HUES6 (cell line): ENCODE data around the gene ZFP36L2.
"Not testable (repeated sequence)": the region's sequence is repeated elsewhere in the genome, so short reads cannot be mapped to it uniquely, and the experiment has no call there.

ENCODE experiments used
- H3K27ac ChIP-seq: 2 replicates; pipeline ENCODE4 v1.7.0; 2013; ENCODE audit warnings: low read depth, mild to moderate bottlenecking, low read length, inconsistent platforms
- H3K27me3 ChIP-seq: 2 replicates; pipeline ENCODE4 v1.6.1; 2013; ENCODE audit warnings: low read length; ENCODE audit not compliant: control insufficient read depth, insufficient read depth
- H3K36me3 ChIP-seq: 2 replicates; pipeline ENCODE4 v1.6.1; 2013; ENCODE audit warnings: low read length; ENCODE audit not compliant: control insufficient read depth, insufficient read depth
- H3K4me1 ChIP-seq: 2 replicates; pipeline ENCODE4 v1.6.1; 2013; ENCODE audit warnings: low read length; ENCODE audit not compliant: control insufficient read depth, insufficient read depth
- H3K4me3 ChIP-seq: 2 replicates; pipeline ENCODE4 v1.5.1; 2013; ENCODE audit warnings: low read depth, low read length
- H3K9ac ChIP-seq: one replicate; pipeline ENCODE4 v1.6.1; 2013; ENCODE audit warnings: mild to moderate bottlenecking, low read length
- H3K9me3 ChIP-seq: 2 replicates; pipeline ENCODE4 v1.6.1; 2013; ENCODE audit warnings: low read depth, low read length; ENCODE audit not compliant: control insufficient read depth, insufficient read depth

Gene ZFP36L2

DNA sequence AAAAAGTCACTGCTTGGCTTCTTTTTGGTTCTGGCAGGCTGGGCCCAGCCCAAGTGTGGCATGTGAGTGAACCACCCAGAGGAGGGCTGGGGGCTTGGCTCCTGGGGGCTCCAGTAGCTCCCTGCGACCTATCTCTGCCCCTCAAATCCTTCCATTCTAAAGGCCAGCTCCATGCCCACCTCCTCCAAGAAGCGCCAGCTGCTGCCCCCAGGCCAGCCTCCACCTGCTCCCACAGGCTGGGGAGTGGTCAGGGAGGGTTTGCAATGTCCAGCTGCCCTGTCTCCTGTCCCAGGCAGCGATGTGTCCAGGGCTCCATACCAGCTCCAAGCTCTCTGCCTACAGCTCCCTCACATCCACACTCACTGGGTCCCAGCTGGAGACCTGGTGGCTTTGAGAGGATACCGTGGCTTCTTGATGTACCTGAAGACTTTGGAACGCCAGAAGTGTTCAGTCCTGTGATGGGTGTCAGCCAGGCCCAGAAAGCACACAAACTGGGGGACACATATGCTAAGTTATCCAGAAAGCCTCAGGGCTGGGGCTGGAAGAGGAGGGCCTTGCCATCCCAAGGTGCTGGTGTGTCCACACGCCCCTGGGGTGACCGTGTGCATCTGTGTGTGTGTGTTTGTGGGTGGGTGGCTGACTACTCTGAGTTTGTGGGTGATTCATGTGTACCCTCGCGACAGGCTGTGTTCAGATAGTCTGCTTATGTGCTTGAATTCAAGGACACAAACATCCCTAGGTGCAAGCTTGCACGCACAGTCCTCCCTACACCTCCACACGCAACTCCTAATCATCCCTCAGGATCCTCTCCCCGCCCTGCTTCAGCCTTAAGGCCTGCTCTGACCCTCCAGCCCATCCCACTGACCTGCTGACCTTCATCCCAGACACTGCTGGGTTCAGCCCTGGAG, 33.4 kb downstream of the ZFP36L2 start:
- H3K27ac ChIP-seq: no peak overlapping the region
- peaks cover 22% of the 10 kb centered on the region for H3K4me1 ChIP-seq
- H3K9ac ChIP-seq: no peak overlapping the region
- no peaks in the 10 kb centered on the region for H3K9me3 ChIP-seq
- H3K27me3 ChIP-seq: no peaks in the 10 kb centered on the region
- H3K36me3 ChIP-seq: no peaks in the 10 kb centered on the region
- no peak overlapping the region for H3K4me3 ChIP-seq

GRCh38 chr2:43191947-43192516, 34.4 kb downstream of the ZFP36L2 start:
- H3K9ac ChIP-seq: no peak overlapping the region
- H3K36me3 ChIP-seq: no peaks in the 10 kb centered on the region
- no peaks in the 10 kb centered on the region for H3K27me3 ChIP-seq
- no peak overlapping the region for H3K4me3 ChIP-seq
- H3K4me1 ChIP-seq: peaks cover 26% of the 10 kb centered on the region
- H3K9me3 ChIP-seq: no peaks in the 10 kb centered on the region
- no peak overlapping the region for H3K27ac ChIP-seq

- peaks cover 39% of the 10 kb centered on the region for H3K4me1 ChIP-seq
- H3K9me3 ChIP-seq: no peaks in the 10 kb centered on the region
- H3K27ac ChIP-seq: no peak overlapping the region
- no peaks in the 10 kb centered on the region for H3K27me3 ChIP-seq
- H3K4me3 ChIP-seq: no peak overlapping the region
- H3K36me3 ChIP-seq: no peaks in the 10 kb centered on the region
- H3K9ac ChIP-seq: no peak overlapping the region
These were observed 35.9 kb downstream of the ZFP36L2 start for GRCh38 chr2:43190311-43191052.

GRCh38 chr2:43189861-43190260, 36.5 kb downstream of the ZFP36L2 start:
- H3K9ac ChIP-seq, H3K27ac ChIP-seq, H3K36me3 ChIP-seq, H3K27me3 ChIP-seq, H3K9me3 ChIP-seq, H3K4me3 ChIP-seq: not testable (repeated sequence)
- peaks cover 43% of the 10 kb centered on the region for H3K4me1 ChIP-seq

GRCh38 chr2:43188561-43189386, 37.6 kb downstream of the ZFP36L2 start:
- no peaks in the 10 kb centered on the region for H3K9me3 ChIP-seq
- H3K36me3 ChIP-seq: no peaks in the 10 kb centered on the region
- no peaks in the 10 kb centered on the region for H3K27me3 ChIP-seq
- H3K4me1 ChIP-seq: peaks cover 47% of the 10 kb centered on the region
- no peak overlapping the region for H3K9ac ChIP-seq
- no peak overlapping the region for H3K4me3 ChIP-seq
- no peak overlapping the region for H3K27ac ChIP-seq

DNA sequence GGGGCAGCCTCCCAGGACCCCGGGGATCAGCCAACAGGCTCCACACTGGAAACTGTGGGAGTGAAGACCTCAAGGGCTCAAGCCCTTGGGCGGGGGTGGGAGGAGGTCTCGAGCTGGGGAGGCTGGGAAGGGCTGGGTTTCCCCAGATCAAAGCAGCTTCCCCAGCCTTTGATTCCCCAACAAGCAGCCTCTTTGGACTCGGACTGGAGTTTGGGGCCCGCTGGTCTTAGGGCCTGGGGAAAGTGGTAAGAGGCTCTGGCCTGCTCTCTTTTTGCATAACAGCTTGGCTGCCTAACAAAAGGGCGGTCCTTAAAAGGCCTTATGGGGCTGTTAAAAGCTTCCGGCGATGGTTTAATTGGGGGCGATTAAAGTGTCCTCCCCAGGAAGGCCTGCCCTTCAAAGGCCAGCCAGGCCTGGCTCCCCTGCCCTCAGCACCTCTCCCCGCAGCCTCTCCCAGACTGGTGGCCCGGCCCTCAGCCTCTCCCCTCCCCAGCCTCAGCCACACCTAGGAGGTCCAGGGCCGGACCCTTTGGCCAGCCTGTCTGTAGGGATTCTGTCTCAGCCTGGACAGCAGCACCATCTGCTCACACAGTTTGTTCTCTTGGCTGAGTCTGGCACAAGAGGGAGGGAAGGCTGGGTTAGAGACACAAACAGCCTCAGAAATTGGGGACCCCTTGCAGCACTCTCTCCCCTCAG, 39.6 kb downstream of the ZFP36L2 start:
- Histone ChIP-seq H3K27ac (peak overlapping the region; percentile 74), H3K9ac (peak overlapping the region; percentile 49)

DNA sequence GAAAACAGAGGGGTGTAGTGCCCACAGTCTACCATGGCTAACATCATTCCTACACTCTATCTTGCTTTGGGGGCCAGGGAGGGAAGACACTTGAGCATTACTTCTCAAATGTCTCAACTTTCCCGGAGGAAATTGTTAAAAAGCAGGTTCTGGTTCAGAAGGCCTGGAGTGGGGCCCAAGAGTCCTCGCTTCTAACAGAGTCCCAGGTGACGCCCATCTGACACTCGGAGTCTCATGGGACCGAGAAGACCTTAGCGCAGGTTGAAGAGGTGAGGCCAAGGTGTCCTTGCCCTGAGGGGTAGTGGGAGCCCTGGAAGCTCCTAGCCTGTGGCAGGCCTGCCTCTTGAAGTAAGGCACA, 40.1 kb downstream of the ZFP36L2 start:
- peaks cover 50% of the 10 kb centered on the region for H3K4me1 ChIP-seq
- H3K9me3 ChIP-seq: no peaks in the 10 kb centered on the region
- H3K27me3 ChIP-seq: no peaks in the 10 kb centered on the region
- no peaks in the 10 kb centered on the region for H3K36me3 ChIP-seq
- no peak overlapping the region for H3K4me3 ChIP-seq
- peak overlapping the region; percentile 74; the same call in 1 of the 2 replicates for H3K27ac ChIP-seq
- peak overlapping the region; percentile 49 for H3K9ac ChIP-seq

More for the DNA sequence above, 39.6 kb downstream of the ZFP36L2 start:
- H3K4me3 ChIP-seq: no peak overlapping the region
- no peaks in the 10 kb centered on the region for H3K27me3 ChIP-seq
- H3K4me1 ChIP-seq: peaks cover 47% of the 10 kb centered on the region
- H3K9me3 ChIP-seq: no peaks in the 10 kb centered on the region
- H3K36me3 ChIP-seq: no peaks in the 10 kb centered on the region

- Histone ChIP-seq H3K9me3 (no peaks in the 10 kb centered on the region), H3K27me3 (no peaks in the 10 kb centered on the region), H3K36me3 (no peaks in the 10 kb centered on the region), H3K27ac (peak overlapping the region; percentile 51; the same call in 1 of the 2 replicates), H3K4me3 (no peak overlapping the region), H3K9ac (peak overlapping the region; percentile 24), H3K4me1 (peaks cover 62% of the 10 kb centered on the region)
These were observed 41.3 kb downstream of the ZFP36L2 start for GRCh38 chr2:43185146-43185545.

GRCh38 chr2:43184339-43184895, 42.0 kb downstream of the ZFP36L2 start:
- H3K9ac ChIP-seq: peak overlapping the region; percentile 24
- H3K4me3 ChIP-seq: no peak overlapping the region
- H3K27ac ChIP-seq: peak overlapping the region; percentile 27; the same call in 1 of the 2 replicates
- H3K27me3 ChIP-seq: no peaks in the 10 kb centered on the region
- peaks cover 67% of the 10 kb centered on the region for H3K4me1 ChIP-seq
- no peaks in the 10 kb centered on the region for H3K36me3 ChIP-seq
- no peaks in the 10 kb centered on the region for H3K9me3 ChIP-seq

- Histone ChIP-seq H3K4me1 (peaks cover 74% of the 10 kb centered on the region), H3K27me3 (no peaks in the 10 kb centered on the region), H3K4me3 (no peak overlapping the region), H3K27ac (no peak overlapping the region), H3K9ac (no peak overlapping the region), H3K9me3 (no peaks in the 10 kb centered on the region), H3K36me3 (no peaks in the 10 kb centered on the region)
These were observed 42.7 kb downstream of the ZFP36L2 start for GRCh38 chr2:43183743-43184142.
